T47D (cell line): ENCODE results near the gene ATF7IP2.

ENCODE experiments used
- DNase-seq, 2 experiments: peaks; one replicate each; pipeline versions ENCODE4 v3.0.0 to v3.0.0-alpha.2; 2011 to 2012; ENCODE audit warnings: low read depth in 1 of 2, low spot score in 1 of 2
- JUND ChIP-seq: IDR thresholded peaks from 2 replicates; pipeline ENCODE4 v1.6.1; 2012; ENCODE audit warnings: low read depth
- in situ Hi-C: cut with HindIII; loops from 2 replicates; pipeline ENCODE4 v1.10.0; 2016; ENCODE audit warnings: low sequenced_read_pairs, low pct_unique_long_range_greater_than_20kb

ATF7IP2 gene

GRCh38 chr16:10530685-10531084, 144.8 kb downstream of the ATF7IP2 start:
- no peak for DNase-seq
- in situ Hi-C loops = no loop called here
- TF ChIP-seq JUND = no peak

GRCh38 chr16:10531582-10531981, 145.7 kb downstream of the ATF7IP2 start:
- in situ Hi-C loops = no loop called here
- no peak for DNase-seq
- no peak for TF ChIP-seq JUND
